Ovary (tissue), 3 donors: ENCODE results near the gene DDT.
"Not testable (repeated sequence)": the region's sequence is repeated elsewhere in the genome, so short reads cannot be mapped to it uniquely, and the experiment has no call there.

Source experiments
- EP300 ChIP-seq: sonication (generic); formaldehyde crosslinking; IDR thresholded peaks from one replicate; pipeline ENCODE4 v1.6.1; 2017; ENCODE audit warnings: antibody characterized with exemption
- POLR2A ChIP-seq: fragments of 450-650 bp; IDR thresholded peaks from one replicate; pipeline ENCODE4 v1.6.1; 2017; ENCODE audit warnings: antibody characterized with exemption, mild to moderate bottlenecking, moderate library complexity
- TF ChIP-seq, protein P1 (sequence below), 3 donors: fragments of 450-650 bp in 2 of 3; fragments of 200-600 bp in 1 of 3; IDR thresholded peaks; one replicate each; pipeline versions ENCODE4 v1.5.1 to v1.8.0; 2016 to 2022; ENCODE audit warnings: antibody characterized with exemption in 3 of 3, mild to moderate bottlenecking in 1 of 3
- donor health status: DM: no; HTN: no; CAD: no.

DNA sequence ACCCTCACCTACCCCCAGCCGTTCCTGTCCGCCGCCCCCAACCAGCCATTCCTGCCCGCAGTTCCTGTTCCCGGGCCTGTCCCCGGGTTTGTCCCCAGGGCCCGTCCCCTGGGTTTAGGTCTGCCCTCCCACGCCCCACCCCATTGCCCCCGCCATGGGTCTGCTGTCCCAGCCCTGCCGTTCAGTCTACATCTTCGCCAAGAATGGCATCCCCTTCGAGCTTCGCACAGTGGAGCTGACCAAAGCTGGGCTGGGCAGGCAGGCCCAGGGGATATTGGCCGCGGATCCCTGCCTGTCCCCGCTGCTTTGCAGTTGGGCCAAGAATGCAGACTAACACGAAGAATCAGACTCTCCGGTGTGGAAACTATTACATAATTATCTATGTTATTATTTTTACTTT, 24.5 kb downstream of the DDT start:
- TF ChIP-seq, protein P1, sequence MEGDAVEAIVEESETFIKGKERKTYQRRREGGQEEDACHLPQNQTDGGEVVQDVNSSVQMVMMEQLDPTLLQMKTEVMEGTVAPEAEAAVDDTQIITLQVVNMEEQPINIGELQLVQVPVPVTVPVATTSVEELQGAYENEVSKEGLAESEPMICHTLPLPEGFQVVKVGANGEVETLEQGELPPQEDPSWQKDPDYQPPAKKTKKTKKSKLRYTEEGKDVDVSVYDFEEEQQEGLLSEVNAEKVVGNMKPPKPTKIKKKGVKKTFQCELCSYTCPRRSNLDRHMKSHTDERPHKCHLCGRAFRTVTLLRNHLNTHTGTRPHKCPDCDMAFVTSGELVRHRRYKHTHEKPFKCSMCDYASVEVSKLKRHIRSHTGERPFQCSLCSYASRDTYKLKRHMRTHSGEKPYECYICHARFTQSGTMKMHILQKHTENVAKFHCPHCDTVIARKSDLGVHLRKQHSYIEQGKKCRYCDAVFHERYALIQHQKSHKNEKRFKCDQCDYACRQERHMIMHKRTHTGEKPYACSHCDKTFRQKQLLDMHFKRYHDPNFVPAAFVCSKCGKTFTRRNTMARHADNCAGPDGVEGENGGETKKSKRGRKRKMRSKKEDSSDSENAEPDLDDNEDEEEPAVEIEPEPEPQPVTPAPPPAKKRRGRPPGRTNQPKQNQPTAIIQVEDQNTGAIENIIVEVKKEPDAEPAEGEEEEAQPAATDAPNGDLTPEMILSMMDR (IDR thresholded peaks at IDR 0.05) = not testable (repeated sequence)
- not testable (repeated sequence) for TF ChIP-seq POLR2A, EP300
